ENCODE measurements around the gene DIP2C.
"Not testable (repeated sequence)": the region's sequence is repeated elsewhere in the genome, so short reads cannot be mapped to it uniquely, and the experiment has no call there.

DIP2C gene

GRCh38 chr10:384538-385305 is 304.7 kb downstream of the DIP2C start:
- no peak for DNase-seq

GRCh38 chr10:383519-383918 is 305.9 kb downstream of the DIP2C start:
- DNase-seq = no peak

GRCh38 chr10:381805-382204 is 307.7 kb downstream of the DIP2C start:
- DNase-seq = no peak

- no peak for DNase-seq
Observed at GRCh38 chr10:381346-381745, 308.1 kb downstream of the DIP2C start.

GRCh38 chr10:380313-380940 is 309.0 kb downstream of the DIP2C start:
- DNase-seq = no peak

GRCh38 chr10:378930-379704 is 310.4 kb downstream of the DIP2C start:
- DNase-seq = no peak

GRCh38 chr10:378230-378929 is 311.1 kb downstream of the DIP2C start:
- DNase-seq = no peak

GRCh38 chr10:377228-377627 is 312.2 kb downstream of the DIP2C start:
- DNase-seq = no peak

GRCh38 chr10:375815-376505 is 313.5 kb downstream of the DIP2C start:
- DNase-seq = no peak

GRCh38 chr10:374354-374753 is 315.1 kb downstream of the DIP2C start:
- no peak for DNase-seq

- peak; percentile 3 for DNase-seq
Observed at GRCh38 chr10:373526-374309, 315.8 kb downstream of the DIP2C start.

GRCh38 chr10:373015-373414 is 316.5 kb downstream of the DIP2C start:
- DNase-seq = no peak

- DNase-seq = no peak
Observed at GRCh38 chr10:372566-372965, 316.9 kb downstream of the DIP2C start.

- DNase-seq = no peak
Observed at GRCh38 chr10:371515-371914, 318.0 kb downstream of the DIP2C start.

- no peak for DNase-seq
Observed at GRCh38 chr10:370449-370825, 319.0 kb downstream of the DIP2C start.

- DNase-seq = no peak
Observed at GRCh38 chr10:369684-370448, 319.6 kb downstream of the DIP2C start.

- no peak for DNase-seq
Observed at GRCh38 chr10:369221-369683, 320.2 kb downstream of the DIP2C start.

GRCh38 chr10:368579-369220 is 320.8 kb downstream of the DIP2C start:
- no peak for DNase-seq

GRCh38 chr10:368107-368506 is 321.4 kb downstream of the DIP2C start:
- not testable (repeated sequence) for DNase-seq

GRCh38 chr10:367636-368035 is 321.8 kb downstream of the DIP2C start:
- no peak for DNase-seq

All from NCI-H226 (cell line).